ENCODE data around the gene SWT1. TPM values are rescaled to one million over a fixed set of nuclear protein-coding genes. Genes with fewer than 3 reads are reported as not detected.

The SWT1 gene
- polyA plus RNA-seq, 1 of the 3 experiments (the other 2 are of a cell fraction) = 1.1 TPM

DNA sequence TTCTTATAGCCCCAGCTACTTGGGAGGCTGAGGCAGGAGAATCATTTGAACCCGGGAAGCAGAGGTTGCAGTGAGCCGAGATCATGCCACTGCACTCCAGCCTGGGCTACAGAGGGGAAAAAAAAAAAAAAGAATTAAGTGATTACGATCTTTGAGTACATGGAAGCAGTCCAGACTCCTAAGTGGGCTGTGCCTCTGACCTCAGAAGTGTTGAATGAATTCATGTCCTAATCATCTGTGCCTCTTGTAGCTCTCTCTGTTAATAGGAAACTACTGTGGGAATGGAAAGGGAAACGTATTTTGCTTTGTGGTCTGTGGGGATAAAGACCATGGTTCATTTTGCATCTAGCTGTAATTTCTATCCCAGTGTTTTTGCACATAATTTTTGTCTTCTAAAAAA lies 168.4 kb downstream of the SWT1 start:
- 40% methylated on average over 4 of the region's 4 CpGs for WGBS (ENCODE audit: low lambda C conversion rate)
- no peaks in the 10 kb centered on the region for H3K79me2 ChIP-seq (ENCODE audit: insufficient read depth)
- peak; percentile 46 for DNase-seq

DNA sequence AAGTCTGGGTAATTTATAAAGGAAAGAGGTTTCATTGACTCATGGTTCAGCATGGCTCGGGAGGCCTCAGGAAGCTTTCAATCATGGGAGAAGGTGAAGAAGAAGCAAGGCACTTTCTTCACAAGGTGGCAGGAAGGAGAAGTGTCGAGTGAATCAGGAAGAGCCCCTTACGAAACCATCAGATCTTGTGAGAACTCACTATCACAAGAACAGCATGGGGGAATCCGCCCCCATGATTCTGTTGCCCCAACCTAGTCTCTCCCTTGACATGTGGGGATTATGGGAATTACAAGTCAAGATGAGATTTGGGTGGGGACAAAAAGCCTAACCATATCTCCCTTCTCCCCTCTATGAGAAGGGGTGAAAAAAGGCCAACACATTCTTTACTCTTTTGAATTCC lies 171.3 kb downstream of the SWT1 start:
- DNase-seq = no peak
- Histone ChIP-seq H3K4me3 (ENCODE audit: low read depth in 2 of 2, low read length in 1 of 2) (no peak overlapping the region), H3K27ac (ENCODE audit: low read depth in 2 of 2, low read length in 1 of 2) (no peak overlapping the region), H3K27me3 (ENCODE audit: insufficient read depth) (no peaks in the 10 kb centered on the region), H2AFZ (ENCODE audit: low read depth) (no peak overlapping the region), H3F3A (replicated peaks; ENCODE audit: insufficient read depth) (no peaks in the 10 kb centered on the region), H3K36me3 (replicated peaks in 1 of 2; ENCODE audit: control insufficient read depth in 1 of 2, insufficient read depth in 2 of 2, low read length in 1 of 2) (no peaks in the 10 kb centered on the region), H3K79me2 (ENCODE audit: insufficient read depth) (no peaks in the 10 kb centered on the region), H4K20me1 (ENCODE audit: insufficient read depth) (no peaks in the 10 kb centered on the region), H3K4me1 (ENCODE audit: control insufficient read depth in 1 of 2, insufficient read depth in 2 of 2, low read depth in 1 of 2, low read length in 1 of 2) (no peaks in the 10 kb centered on the region), H3K4me2 (no peak overlapping the region), H3K9me2 (no peaks in the 10 kb centered on the region), H3K9ac (no peak overlapping the region), H3K9me3 (no peaks in the 10 kb centered on the region)
- 77% methylated on average over 4 of the region's 4 CpGs for WGBS (ENCODE audit: low lambda C conversion rate)
- ChIA-PET POLR2A (no interaction called here), CTCF (no interaction called here)
- TF ChIP-seq YY1 (IDR thresholded peaks at IDR 0.05; ENCODE audit: low read depth) (no peak), RAD21 (IDR thresholded peaks at IDR 0.05; ENCODE audit: low read length) (no peak), MEF2A (IDR thresholded peaks at IDR 0.05; ENCODE audit: borderline replicate concordance, low read depth) (no peak), RCOR1 (IDR thresholded peaks at IDR 0.05; ENCODE audit: low read length) (no peak), TCF12 (IDR thresholded peaks at IDR 0.05) (no peak), SMC3 (IDR thresholded peaks at IDR 0.05; ENCODE audit: low read depth, low read length) (no peak), MXI1 (IDR thresholded peaks at IDR 0.05; ENCODE audit: low read depth, low read length) (no peak), MAX (IDR thresholded peaks at IDR 0.05; ENCODE audit: low read depth) (no peak), GABPA (IDR thresholded peaks at IDR 0.05; ENCODE audit: low read depth) (no peak), CHD2 (IDR thresholded peaks at IDR 0.05; ENCODE audit: low read length, partially characterized antibody) (no peak), NFIC (IDR thresholded peaks at IDR 0.05; ENCODE audit: borderline replicate concordance) (no peak), JUND (IDR thresholded peaks at IDR 0.05) (no peak), PBX3 (IDR thresholded peaks at IDR 0.05) (no peak)
- TF ChIP-seq, protein P1, sequence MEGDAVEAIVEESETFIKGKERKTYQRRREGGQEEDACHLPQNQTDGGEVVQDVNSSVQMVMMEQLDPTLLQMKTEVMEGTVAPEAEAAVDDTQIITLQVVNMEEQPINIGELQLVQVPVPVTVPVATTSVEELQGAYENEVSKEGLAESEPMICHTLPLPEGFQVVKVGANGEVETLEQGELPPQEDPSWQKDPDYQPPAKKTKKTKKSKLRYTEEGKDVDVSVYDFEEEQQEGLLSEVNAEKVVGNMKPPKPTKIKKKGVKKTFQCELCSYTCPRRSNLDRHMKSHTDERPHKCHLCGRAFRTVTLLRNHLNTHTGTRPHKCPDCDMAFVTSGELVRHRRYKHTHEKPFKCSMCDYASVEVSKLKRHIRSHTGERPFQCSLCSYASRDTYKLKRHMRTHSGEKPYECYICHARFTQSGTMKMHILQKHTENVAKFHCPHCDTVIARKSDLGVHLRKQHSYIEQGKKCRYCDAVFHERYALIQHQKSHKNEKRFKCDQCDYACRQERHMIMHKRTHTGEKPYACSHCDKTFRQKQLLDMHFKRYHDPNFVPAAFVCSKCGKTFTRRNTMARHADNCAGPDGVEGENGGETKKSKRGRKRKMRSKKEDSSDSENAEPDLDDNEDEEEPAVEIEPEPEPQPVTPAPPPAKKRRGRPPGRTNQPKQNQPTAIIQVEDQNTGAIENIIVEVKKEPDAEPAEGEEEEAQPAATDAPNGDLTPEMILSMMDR (IDR thresholded peaks at IDR 0.05) = no peak
- TF ChIP-seq, protein P2, sequence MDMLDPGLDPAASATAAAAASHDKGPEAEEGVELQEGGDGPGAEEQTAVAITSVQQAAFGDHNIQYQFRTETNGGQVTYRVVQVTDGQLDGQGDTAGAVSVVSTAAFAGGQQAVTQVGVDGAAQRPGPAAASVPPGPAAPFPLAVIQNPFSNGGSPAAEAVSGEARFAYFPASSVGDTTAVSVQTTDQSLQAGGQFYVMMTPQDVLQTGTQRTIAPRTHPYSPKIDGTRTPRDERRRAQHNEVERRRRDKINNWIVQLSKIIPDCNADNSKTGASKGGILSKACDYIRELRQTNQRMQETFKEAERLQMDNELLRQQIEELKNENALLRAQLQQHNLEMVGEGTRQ (IDR thresholded peaks at IDR 0.05; ENCODE audit: borderline replicate concordance, low read depth, low read length) = no peak

More for the DNA sequence above, 168.4 kb downstream of the SWT1 start:
- no peak overlapping the region for H3K27ac ChIP-seq (ENCODE audit: low read depth in 2 of 2, low read length in 1 of 2)
- H3K4me1 ChIP-seq (ENCODE audit: control insufficient read depth in 1 of 2, insufficient read depth in 2 of 2, low read depth in 1 of 2, low read length in 1 of 2) = no peaks in the 10 kb centered on the region; a peak in 1 of 4 replicates
- TF ChIP-seq GATA2 (CRISPR knock-in tag; IDR thresholded peaks at IDR 0.05) = peak; percentile 74
- TF ChIP-seq TAF1 (IDR thresholded peaks at IDR 0.05; ENCODE audit: borderline replicate concordance, low read depth, low read length) = no peak
- ChIA-PET POLR2A (no interaction called here), CTCF (no interaction called here)
- H3K9me3 ChIP-seq = no peaks in the 10 kb centered on the region
- H3K9ac ChIP-seq = no peak overlapping the region
- H3K36me3 ChIP-seq (replicated peaks in 1 of 2; ENCODE audit: control insufficient read depth in 1 of 2, insufficient read depth in 2 of 2, low read length in 1 of 2) = no peaks in the 10 kb centered on the region
- no peaks in the 10 kb centered on the region for H3K27me3 ChIP-seq (ENCODE audit: insufficient read depth)
- H3K4me3 ChIP-seq (ENCODE audit: low read depth in 2 of 2, low read length in 1 of 2) = no peak overlapping the region
- H3F3A ChIP-seq (replicated peaks; ENCODE audit: insufficient read depth) = no peaks in the 10 kb centered on the region
- H3K4me2 ChIP-seq = no peak overlapping the region
- no peaks in the 10 kb centered on the region for H3K9me2 ChIP-seq
- H4K20me1 ChIP-seq (ENCODE audit: insufficient read depth) = no peaks in the 10 kb centered on the region
- no peak overlapping the region for H2AFZ ChIP-seq (ENCODE audit: low read depth)
